KOPT-K1 (cell line): ENCODE data around the gene ATAD5.
"Not testable (repeated sequence)": the region's sequence is repeated elsewhere in the genome, so short reads cannot be mapped to it uniquely, and the experiment has no call there.

Experiments used
- H3K27ac ChIP-seq: fragments of 200-600 bp; sonication (generic); 2 replicates; pipeline ENCODE4 v1.5.1; 2016; ENCODE audit warnings: antibody characterized with exemption, mild to moderate bottlenecking, low read depth, low read length; ENCODE audit not compliant: poor library complexity, severe bottlenecking
- H3K36me3 ChIP-seq: fragments of 200-600 bp; sonication (generic); 2 replicates; pipeline ENCODE4 v1.5.1; 2017; ENCODE audit warnings: antibody characterized with exemption, mild to moderate bottlenecking, low read length, moderate library complexity; ENCODE audit not compliant: insufficient read depth
- H3K9me3 ChIP-seq: fragments of 200-600 bp; sonication (generic); 2 replicates; pipeline ENCODE4 v1.5.1; 2017; ENCODE audit warnings: antibody characterized with exemption, low read length, mild to moderate bottlenecking; ENCODE audit not compliant: insufficient read depth, poor library complexity, severe bottlenecking

Gene ATAD5

GRCh38 chr17:30920282-30920681 is 88.5 kb downstream of the ATAD5 start:
- H3K9me3 ChIP-seq = no peaks in the 10 kb centered on the region
- H3K27ac ChIP-seq = no peak overlapping the region
- no peaks in the 10 kb centered on the region for H3K36me3 ChIP-seq

GRCh38 chr17:30920683-30921543 is 89.1 kb downstream of the ATAD5 start:
- Histone ChIP-seq H3K9me3 (no peaks in the 10 kb centered on the region), H3K36me3 (no peaks in the 10 kb centered on the region), H3K27ac (no peak overlapping the region)

- no peaks in the 10 kb centered on the region for H3K9me3 ChIP-seq
- H3K27ac ChIP-seq = no peak within 1 kb of the TSS
- H3K36me3 ChIP-seq = no peaks in the 10 kb centered on the region
These were observed 89.9 kb downstream of the ATAD5 start, which contains the start of gene ADAP2 for GRCh38 chr17:30921544-30922196. ADAP2 (plus strand) TSS chr17:30921945; CDS start chr17:30922015, 70 bp downstream.

- Histone ChIP-seq H3K9me3 (no peaks in the 10 kb centered on the region), H3K36me3 (no peaks in the 10 kb centered on the region), H3K27ac (no peak overlapping the region)
These were observed 90.7 kb downstream of the ATAD5 start for GRCh38 chr17:30922235-30923030.

GRCh38 chr17:30924341-30924740 is 92.6 kb downstream of the ATAD5 start:
- Histone ChIP-seq H3K9me3 (no peaks in the 10 kb centered on the region), H3K27ac (no peak overlapping the region), H3K36me3 (no peaks in the 10 kb centered on the region)

GRCh38 chr17:30926516-30926915 is 94.8 kb downstream of the ATAD5 start:
- no peak overlapping the region for H3K27ac ChIP-seq
- no peaks in the 10 kb centered on the region for H3K9me3 ChIP-seq
- H3K36me3 ChIP-seq = no peaks in the 10 kb centered on the region

GRCh38 chr17:30927756-30928155 is 96.0 kb downstream of the ATAD5 start:
- Histone ChIP-seq H3K27ac (no peak overlapping the region), H3K9me3 (no peaks in the 10 kb centered on the region), H3K36me3 (no peaks in the 10 kb centered on the region)

GRCh38 chr17:30928584-30928983 is 96.8 kb downstream of the ATAD5 start:
- H3K9me3 ChIP-seq = no peaks in the 10 kb centered on the region

GRCh38 chr17:30929081-30929633 is 97.4 kb downstream of the ATAD5 start:
- Histone ChIP-seq H3K36me3 (no peaks in the 10 kb centered on the region), H3K27ac (no peak overlapping the region), H3K9me3 (no peaks in the 10 kb centered on the region)

More at GRCh38 chr17:30928584-30928983, 96.8 kb downstream of the ATAD5 start:
- Histone ChIP-seq H3K36me3 (no peaks in the 10 kb centered on the region), H3K27ac (no peak overlapping the region)

- not testable (repeated sequence) for H3K9me3 ChIP-seq, H3K36me3 ChIP-seq, H3K27ac ChIP-seq
These were observed 98.1 kb downstream of the ATAD5 start for GRCh38 chr17:30929861-30930260.

- Histone ChIP-seq H3K27ac (no peak overlapping the region), H3K36me3 (no peaks in the 10 kb centered on the region), H3K9me3 (no peaks in the 10 kb centered on the region)
These were observed 98.7 kb downstream of the ATAD5 start for GRCh38 chr17:30930495-30930894.

- H3K9me3 ChIP-seq, H3K36me3 ChIP-seq, H3K27ac ChIP-seq: not testable (repeated sequence)
These were observed 99.8 kb downstream of the ATAD5 start for GRCh38 chr17:30931582-30931981.

GRCh38 chr17:30933966-30934365 is 102.2 kb downstream of the ATAD5 start:
- H3K27ac ChIP-seq = no peak overlapping the region
- no peaks in the 10 kb centered on the region for H3K9me3 ChIP-seq
- H3K36me3 ChIP-seq = no peaks in the 10 kb centered on the region

GRCh38 chr17:30939051-30939689 is 107.4 kb downstream of the ATAD5 start:
- H3K27ac ChIP-seq = no peak overlapping the region
- no peaks in the 10 kb centered on the region for H3K9me3 ChIP-seq
- no peaks in the 10 kb centered on the region for H3K36me3 ChIP-seq
